Endodermal cell (in vitro differentiated cells): ENCODE results near the gene DTX1. TPM values are rescaled to one million over a fixed set of nuclear protein-coding genes. Genes with fewer than 3 reads are reported as not detected.

ENCODE experiments used
- DNase-seq: peaks from one replicate; pipeline ENCODE4 v3.0.0-alpha.2; 2017
- H3K27ac ChIP-seq: 2 replicates; pipeline ENCODE4 v1.5.1; 2013; ENCODE audit warnings: mild to moderate bottlenecking, low read depth, low read length, moderate library complexity
- H3K27me3 ChIP-seq: 2 replicates; pipeline ENCODE4 v1.6.1; 2013; ENCODE audit warnings: mild to moderate bottlenecking, low read length, moderate library complexity; ENCODE audit not compliant: insufficient read depth, control insufficient read depth, poor library complexity, severe bottlenecking
- H3K36me3 ChIP-seq: 2 replicates; pipeline ENCODE4 v1.7.0; 2013; ENCODE audit warnings: mild to moderate bottlenecking, low read length, moderate library complexity; ENCODE audit not compliant: control insufficient read depth, insufficient read depth
- H3K4me1 ChIP-seq: one replicate; pipeline ENCODE4 v1.7.0; 2013; ENCODE audit warnings: low read length; ENCODE audit not compliant: control insufficient read depth, insufficient read depth
- H3K4me3 ChIP-seq: 2 replicates; pipeline ENCODE4 v1.5.1; 2013; ENCODE audit warnings: mild to moderate bottlenecking, low read length, moderate library complexity
- H3K9ac ChIP-seq: 2 replicates; pipeline ENCODE4 v1.6.1; 2013; ENCODE audit warnings: mild to moderate bottlenecking, low read length, moderate library complexity; ENCODE audit not compliant: poor library complexity, severe bottlenecking; ENCODE audit errors: extremely low read depth
- H3K9me3 ChIP-seq: 2 replicates; pipeline ENCODE4 v1.6.1; 2013; ENCODE audit warnings: mild to moderate bottlenecking, low read length, moderate library complexity; ENCODE audit not compliant: control insufficient read depth
- H3K27ac Mint-ChIP-seq: 2 replicates; pipeline ENCODE4 v1.8.0; 2020; ENCODE audit warnings: mixed read lengths
- H3K27me3 Mint-ChIP-seq: 2 replicates; pipeline ENCODE4 v1.8.0; 2021; ENCODE audit warnings: mild to moderate bottlenecking, mixed read lengths; ENCODE audit not compliant: insufficient read depth
- H3K36me3 Mint-ChIP-seq: 2 replicates; pipeline ENCODE4 v1.8.0; 2020; ENCODE audit warnings: low read depth, mixed read lengths
- H3K4me1 Mint-ChIP-seq: 2 replicates; pipeline ENCODE4 v1.8.0; 2020; ENCODE audit warnings: mixed read lengths
- H3K4me3 Mint-ChIP-seq: 2 replicates; pipeline ENCODE4 v1.8.0; 2020; ENCODE audit warnings: mild to moderate bottlenecking, moderate library complexity, mixed read lengths
- H3K9me3 Mint-ChIP-seq: 2 replicates; pipeline ENCODE4 v1.8.0; 2020; ENCODE audit warnings: mild to moderate bottlenecking, mixed read lengths
- WGBS, 2 experiments: methylation state at CpG; one replicate each; pipeline versions ENCODE4 v1.1.5 to v1.1.7; 2013; ENCODE audit warnings: missing lambda C conversion rate in 2 of 2, mixed read lengths in 1 of 2; ENCODE audit not compliant: insufficient coverage in 1 of 2, insufficient read length in 1 of 2; 5-methylcytosine and 5-hydroxymethylcytosine counted together
- total RNA-seq, 2 donors: library from RNA; stranded (reverse); fragmentation: NEBNext Ultra II Directional in 1 of 2; extraction: Animal tissue kit (Norgen Biotek cat#: 25700) in 1 of 2; gene quantifications; 2 replicates in 1 of 2; 3 replicates in 1 of 2; pipeline ENCODE4 v1.2.1, GENCODE V29; 2021
- TF ChIP-seq, protein P1 (sequence below): fragments of 200-600 bp; sonication (generic); conservative IDR thresholded peaks from 2 replicates; pipeline ENCODE4 v1.5.0; 2021; ENCODE audit warnings: antibody characterized with exemption, mild to moderate bottlenecking

DTX1 gene
- total RNA-seq, 2 donors from 2014 or later = 3.3 to 4.9 TPM

DNA sequence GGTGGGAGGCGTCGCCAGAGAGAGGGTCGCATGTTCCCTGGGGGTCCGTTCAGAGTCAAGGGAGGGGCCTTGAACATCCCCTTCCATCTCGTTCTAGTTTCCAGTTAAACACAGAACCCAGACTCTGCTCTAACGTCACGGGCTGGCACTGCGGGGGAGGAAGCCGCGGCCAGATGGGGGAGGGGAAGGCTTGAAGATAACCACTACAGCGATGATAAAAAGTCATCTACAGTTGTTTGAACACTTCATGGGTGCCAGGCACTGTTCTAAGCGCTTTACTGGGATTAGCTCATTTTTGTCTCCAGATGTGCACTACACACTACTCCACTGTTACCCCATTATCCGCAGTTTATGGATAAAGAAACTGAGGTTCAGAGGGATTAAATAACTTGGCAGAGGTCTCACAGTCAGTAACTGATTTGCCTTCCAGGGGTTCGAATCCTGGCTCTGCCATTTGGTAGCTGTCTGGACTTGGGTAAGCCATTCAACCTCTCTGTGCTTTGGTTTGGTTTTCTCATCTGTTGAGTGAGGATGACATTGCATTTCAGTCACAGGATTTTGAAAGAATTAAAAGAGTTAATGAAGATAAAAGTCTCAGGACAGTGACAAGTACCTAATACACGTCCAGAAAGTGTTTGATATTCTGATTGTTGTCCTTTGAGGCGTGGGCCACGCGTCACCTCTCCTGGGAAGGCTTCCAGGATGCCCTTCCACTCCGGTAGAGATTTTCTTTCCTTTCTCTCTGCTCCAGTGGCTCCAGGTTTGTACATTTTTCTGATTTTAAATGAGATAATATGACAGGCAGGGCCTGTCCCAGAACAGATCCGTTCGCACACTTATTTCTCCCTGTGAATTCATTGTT, 79.8 kb downstream of the DTX1 start:
- Histone ChIP-seq H3K9me3 (no peaks in the 10 kb centered on the region), H3K4me3 (peak overlapping the region; percentile 42), H3K9ac (no peak overlapping the region), H3K4me1 (no peaks in the 10 kb centered on the region), H3K27ac (no peak overlapping the region), H3K36me3 (no peaks in the 10 kb centered on the region), H3K27me3 (peaks cover 19% of the 10 kb centered on the region)
- TF ChIP-seq, protein P1, sequence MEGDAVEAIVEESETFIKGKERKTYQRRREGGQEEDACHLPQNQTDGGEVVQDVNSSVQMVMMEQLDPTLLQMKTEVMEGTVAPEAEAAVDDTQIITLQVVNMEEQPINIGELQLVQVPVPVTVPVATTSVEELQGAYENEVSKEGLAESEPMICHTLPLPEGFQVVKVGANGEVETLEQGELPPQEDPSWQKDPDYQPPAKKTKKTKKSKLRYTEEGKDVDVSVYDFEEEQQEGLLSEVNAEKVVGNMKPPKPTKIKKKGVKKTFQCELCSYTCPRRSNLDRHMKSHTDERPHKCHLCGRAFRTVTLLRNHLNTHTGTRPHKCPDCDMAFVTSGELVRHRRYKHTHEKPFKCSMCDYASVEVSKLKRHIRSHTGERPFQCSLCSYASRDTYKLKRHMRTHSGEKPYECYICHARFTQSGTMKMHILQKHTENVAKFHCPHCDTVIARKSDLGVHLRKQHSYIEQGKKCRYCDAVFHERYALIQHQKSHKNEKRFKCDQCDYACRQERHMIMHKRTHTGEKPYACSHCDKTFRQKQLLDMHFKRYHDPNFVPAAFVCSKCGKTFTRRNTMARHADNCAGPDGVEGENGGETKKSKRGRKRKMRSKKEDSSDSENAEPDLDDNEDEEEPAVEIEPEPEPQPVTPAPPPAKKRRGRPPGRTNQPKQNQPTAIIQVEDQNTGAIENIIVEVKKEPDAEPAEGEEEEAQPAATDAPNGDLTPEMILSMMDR = no peak
- peak; percentile 88 for DNase-seq
- H3K27me3 Mint-ChIP-seq = peaks cover 25% of the 10 kb centered on the region
- no peaks in the 10 kb centered on the region for H3K9me3 Mint-ChIP-seq
- peak overlapping the region; percentile 55 for H3K4me3 Mint-ChIP-seq
- WGBS, 2 experiments = 49 to 50% methylated on average over 9 to 21 of the region's 21 CpGs
- peaks cover 4% of the 10 kb centered on the region for H3K4me1 Mint-ChIP-seq
- no peaks in the 10 kb centered on the region for H3K36me3 Mint-ChIP-seq
- H3K27ac Mint-ChIP-seq = peak overlapping the region; percentile 88

DNA sequence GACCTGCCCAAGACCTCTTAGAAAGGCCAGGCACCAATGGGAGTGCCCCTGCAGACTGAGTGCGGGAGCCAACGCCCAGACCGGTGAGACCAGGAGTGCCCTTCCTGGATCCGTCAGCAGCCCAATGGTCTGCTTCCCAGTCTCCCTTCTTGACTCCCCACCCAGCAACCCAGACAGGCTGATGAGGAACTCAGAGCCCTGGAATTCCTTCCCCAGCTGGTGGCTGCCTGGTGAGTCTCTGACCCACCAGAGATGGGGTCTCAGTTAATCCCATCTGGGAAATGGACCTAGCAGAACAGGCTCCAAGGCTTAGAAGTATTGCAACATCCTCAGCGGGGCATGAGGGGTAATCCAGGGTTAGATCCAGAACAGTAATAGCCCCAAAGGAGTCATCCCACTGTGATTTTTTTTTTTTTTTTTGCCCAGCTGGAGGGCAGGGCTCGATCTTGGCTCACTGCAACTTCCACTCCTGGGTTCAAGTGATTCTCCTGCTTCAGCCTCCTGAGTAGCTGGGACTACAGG, 80.5 kb downstream of the DTX1 start:
- H3K36me3 ChIP-seq = no peaks in the 10 kb centered on the region
- DNase-seq = peak; percentile 60
- no peak overlapping the region for H3K9ac ChIP-seq
- H3K4me3 Mint-ChIP-seq = no peak overlapping the region
- H3K4me1 Mint-ChIP-seq = peaks cover 4% of the 10 kb centered on the region
- TF ChIP-seq, protein P1 = no peak
- no peaks in the 10 kb centered on the region for H3K9me3 ChIP-seq
- 94% methylated on average over 5 to 6 of the region's 6 CpGs for WGBS, 2 experiments
- no peak overlapping the region for H3K27ac ChIP-seq
- H3K27me3 Mint-ChIP-seq = peaks cover 25% of the 10 kb centered on the region
- no peak overlapping the region for H3K27ac Mint-ChIP-seq
- no peaks in the 10 kb centered on the region for H3K36me3 Mint-ChIP-seq
- H3K27me3 ChIP-seq = peaks cover 19% of the 10 kb centered on the region
- no peaks in the 10 kb centered on the region for H3K9me3 Mint-ChIP-seq
- H3K4me1 ChIP-seq = no peaks in the 10 kb centered on the region
- H3K4me3 ChIP-seq = no peak overlapping the region

DNA sequence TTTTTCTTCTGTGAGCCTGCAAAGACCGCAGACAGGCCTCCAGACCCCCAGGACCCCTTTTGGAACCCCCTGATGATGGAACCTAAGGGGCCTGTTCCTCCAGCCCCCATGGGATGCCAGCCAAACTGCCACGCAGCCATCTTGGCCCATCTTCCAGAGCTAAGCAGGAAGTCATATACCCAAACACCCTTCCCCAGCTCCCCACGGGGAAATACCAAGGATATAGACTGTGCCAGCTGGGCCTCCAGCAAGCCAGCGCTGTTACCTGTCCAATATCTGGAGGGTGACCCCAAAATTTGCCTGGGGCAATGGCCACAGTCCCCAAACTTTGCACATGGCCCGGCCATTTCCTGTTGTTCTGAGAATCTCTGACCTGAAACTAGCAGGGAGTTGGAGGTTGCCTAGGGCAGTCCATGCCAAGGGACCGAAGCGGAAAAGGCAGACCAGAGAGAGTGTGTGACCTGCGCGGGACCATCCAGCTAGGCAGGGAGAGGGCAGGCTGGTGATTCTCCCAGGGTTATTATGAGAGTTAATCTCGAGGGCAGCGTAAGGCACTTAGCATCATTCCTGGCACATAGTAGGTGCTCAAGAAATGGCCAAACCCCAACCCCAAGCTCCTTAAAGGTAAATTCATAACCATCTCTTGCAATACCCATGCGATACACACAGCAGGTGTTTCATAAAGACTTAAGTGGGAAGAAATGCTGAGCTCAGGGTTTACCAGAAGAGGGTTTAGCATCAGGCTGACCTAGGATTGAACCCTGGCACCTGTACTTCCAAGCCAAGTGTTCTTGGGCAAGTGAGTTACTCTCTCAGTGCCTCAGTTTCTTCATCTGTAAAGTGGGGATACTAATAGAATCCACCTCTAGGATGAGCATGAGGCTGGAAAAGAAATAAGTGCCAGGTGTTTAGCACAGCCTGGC, 81.6 kb downstream of the DTX1 start:
- H3K9me3 Mint-ChIP-seq = no peaks in the 10 kb centered on the region
- Histone ChIP-seq H3K36me3 (no peaks in the 10 kb centered on the region), H3K4me1 (no peaks in the 10 kb centered on the region), H3K9me3 (no peaks in the 10 kb centered on the region), H3K9ac (no peak overlapping the region), H3K4me3 (no peak overlapping the region), H3K27ac (no peak overlapping the region), H3K27me3 (peaks cover 19% of the 10 kb centered on the region)
- H3K27ac Mint-ChIP-seq = no peak overlapping the region
- no peak overlapping the region for H3K4me3 Mint-ChIP-seq
- WGBS, 2 experiments = 93% methylated on average over 8 to 12 of the region's 12 CpGs
- no peaks in the 10 kb centered on the region for H3K36me3 Mint-ChIP-seq
- peaks cover 4% of the 10 kb centered on the region for H3K4me1 Mint-ChIP-seq
- peaks cover 18% of the 10 kb centered on the region for H3K27me3 Mint-ChIP-seq
- DNase-seq = peak; percentile 49
- TF ChIP-seq, protein P1 = no peak
